ENCODE data around the gene PTPRN2.

GRCh38 chr7:157610671-157611295 is 976.8 kb downstream of the PTPRN2 start:
- TF ChIP-seq CTCF (IDR thresholded peaks at IDR 0.05), result no peak
- no peak for TF ChIP-seq POLR2A (IDR thresholded peaks at IDR 0.05)
- no peak for TF ChIP-seq EP300 (IDR thresholded peaks at IDR 0.05)
